ENCODE data around the gene CCDC183. TPM values are rescaled to one million over a fixed set of nuclear protein-coding genes. Genes with fewer than 3 reads are reported as not detected.

Gene CCDC183
- total RNA-seq, 4 donors from 2014 or later, result 25.2 to 161 (median 63.5) TPM

GRCh38 chr9:136761545-136761981 lies 34.6 kb upstream of the CCDC183 start:
- no peak overlapping the region for H3K4me3 ChIP-seq
- in situ Hi-C loops (cut with MboI; ENCODE audit: low pct_ligation_motif_present in 1 of 4, low pct_unique_long_range_greater_than_20kb in 1 of 4, low sequenced_read_pairs in 3 of 4) (no loop called here), intact Hi-C loops (cut with DNase I; ENCODE audit: low total_unique reads) (no loop called here)
- no peak overlapping the region for H3K27ac ChIP-seq
- H3K4me1 ChIP-seq, result peaks cover 0 to 8% (median 5%) of the 10 kb centered on the region in 4 donors
- H3K9me3 ChIP-seq, result no peaks in the 10 kb centered on the region
- H3K36me3 ChIP-seq, result no peaks in the 10 kb centered on the region
- H3K27me3 ChIP-seq, result peaks cover 50% of the 10 kb centered on the region
- TF ChIP-seq POLR2A (IDR thresholded peaks at IDR 0.05), result no peak
- no peak for TF ChIP-seq POLR2AphosphoS5 (IDR thresholded peaks at IDR 0.05)
- no peak for TF ChIP-seq CTCF (IDR thresholded peaks at IDR 0.05)
- TF ChIP-seq EP300 (IDR thresholded peaks at IDR 0.05; ENCODE audit: low read depth), result no peak
- DNase-seq, result no peak
- WGBS, 2 donors (ENCODE audit: low coverage in 1 of 2), result 73% methylated on average over 13 of the region's 13 CpGs; no CpG with 5 or more reads in 1 of the 2 donors

GRCh38 chr9:136762221-136762691 lies 33.9 kb upstream of the CCDC183 start:
- Histone ChIP-seq H3K36me3 (no peaks in the 10 kb centered on the region), H3K9me3 (no peaks in the 10 kb centered on the region), H3K4me1 (peaks cover 0 to 8% (median 5%) of the 10 kb centered on the region in 4 donors), H3K27me3 (peaks cover 53% of the 10 kb centered on the region), H3K4me3 (no peak overlapping the region), H3K27ac (no peak overlapping the region)
- DNase-seq, result no peak
- in situ Hi-C loops (cut with MboI; ENCODE audit: low pct_ligation_motif_present in 1 of 4, low pct_unique_long_range_greater_than_20kb in 1 of 4, low sequenced_read_pairs in 3 of 4), result no loop called here
- intact Hi-C loops (cut with DNase I; ENCODE audit: low total_unique reads), result no loop called here
- 84% methylated on average over 17 of the region's 17 CpGs; no CpG with 5 or more reads in 1 of the 2 donors for WGBS, 2 donors (ENCODE audit: low coverage in 1 of 2)
- TF ChIP-seq POLR2A (IDR thresholded peaks at IDR 0.05) (no peak), EP300 (IDR thresholded peaks at IDR 0.05; ENCODE audit: low read depth) (no peak), CTCF (IDR thresholded peaks at IDR 0.05) (no peak), POLR2AphosphoS5 (IDR thresholded peaks at IDR 0.05) (no peak)

GRCh38 chr9:136762915-136763648 lies 33.1 kb upstream of the CCDC183 start:
- in situ Hi-C loops (cut with MboI; ENCODE audit: low pct_ligation_motif_present in 1 of 4, low pct_unique_long_range_greater_than_20kb in 1 of 4, low sequenced_read_pairs in 3 of 4), result no loop called here
- Histone ChIP-seq H3K9me3 (no peaks in the 10 kb centered on the region), H3K4me3 (no peak overlapping the region), H3K4me1 (peaks cover 0 to 8% (median 5%) of the 10 kb centered on the region in 4 donors), H3K27me3 (peaks cover 62% of the 10 kb centered on the region), H3K36me3 (no peaks in the 10 kb centered on the region), H3K27ac (no peak overlapping the region)
- peak; percentile 52 for DNase-seq
- TF ChIP-seq POLR2A (IDR thresholded peaks at IDR 0.05), result no peak
- intact Hi-C loops (cut with DNase I; ENCODE audit: low total_unique reads), result no loop called here
- WGBS, 2 donors (ENCODE audit: low coverage in 1 of 2), result 26% methylated on average over 28 of the region's 37 CpGs; no CpG with 5 or more reads in 1 of the 2 donors

GRCh38 chr9:136763649-136764035 lies 32.5 kb upstream of the CCDC183 start:
- intact Hi-C loops (cut with DNase I; ENCODE audit: low total_unique reads), result no loop called here
- H3K4me3 ChIP-seq, result no peak overlapping the region
- H3K4me1 ChIP-seq, result peaks cover 0 to 8% (median 5%) of the 10 kb centered on the region in 4 donors
- WGBS, 2 donors (ENCODE audit: low coverage in 1 of 2), result 89% methylated on average over 6 of the region's 14 CpGs; no CpG with 5 or more reads in 1 of the 2 donors
- H3K27me3 ChIP-seq, result peaks cover 65% of the 10 kb centered on the region
- in situ Hi-C loops (cut with MboI; ENCODE audit: low pct_ligation_motif_present in 1 of 4, low pct_unique_long_range_greater_than_20kb in 1 of 4, low sequenced_read_pairs in 3 of 4), result no loop called here
- TF ChIP-seq POLR2AphosphoS5 (IDR thresholded peaks at IDR 0.05), result no peak
- no peak for TF ChIP-seq CTCF (IDR thresholded peaks at IDR 0.05)
- no peak for TF ChIP-seq POLR2A (IDR thresholded peaks at IDR 0.05)
- no peak for TF ChIP-seq EP300 (IDR thresholded peaks at IDR 0.05; ENCODE audit: low read depth)
- H3K27ac ChIP-seq, result no peak overlapping the region
- no peak for DNase-seq
- H3K36me3 ChIP-seq, result no peaks in the 10 kb centered on the region
- H3K9me3 ChIP-seq, result no peaks in the 10 kb centered on the region
